B cell (primary cell): ENCODE data around the gene COPA. TPM values are rescaled to one million over a fixed set of nuclear protein-coding genes. Genes with fewer than 3 reads are reported as not detected.
A peak's percentile ranks its signal among the peaks of the same experiment; 100 is the strongest.

ENCODE experiments used
- ATAC-seq: fragments of 200-7000 bp; cut with Tn5 transposase; one replicate; pipeline ENCODE4 v1.10.0; 2021; ENCODE audit warnings: low read depth, mild to moderate bottlenecking, moderate number of reproducible peaks, moderate library complexity
- CTCF ChIA-PET: fragments of 350-600 bp; sonication (Branson Sonifier 250); formaldehyde crosslinking; loops from one replicate; lab custom pipeline; 2021; ENCODE audit warnings: antibody characterized with exemption, inconsistent platforms; lab: Charles Lee
- POLR2A ChIA-PET: fragments of 350-600 bp; sonication (Branson Sonifier 250); formaldehyde crosslinking; loops from one replicate; lab custom pipeline; 2021; ENCODE audit warnings: antibody characterized with exemption; lab: Charles Lee
- DNase-seq: peaks from one replicate; pipeline ENCODE4 v3.0.0; 2013
- H2AFZ ChIP-seq: 2 replicates; pipeline ENCODE4 v1.6.1; 2012; ENCODE audit warnings: mild to moderate bottlenecking, low read depth, low read length; ENCODE audit not compliant: insufficient read depth, poor library complexity, severe bottlenecking
- H3K27ac ChIP-seq, 2 donors: 1 replicate in 1 of 2; 2 replicates in 1 of 2; pipeline ENCODE4 v1.5.1; 2012 to 2013; ENCODE audit warnings: low read length in 2 of 2, mild to moderate bottlenecking in 2 of 2, moderate library complexity in 1 of 2
- H3K27me3 ChIP-seq, 4 experiments: fragments of 200-600 bp in 1 of 4; sonication (generic) in 1 of 4; replicated peaks in 1 of 4; 1 replicate in 2 of 4; 2 replicates in 2 of 4; pipeline versions ENCODE4 v1.6.1 to v1.7.0; 2013 to 2016; ENCODE audit warnings: low read length in 3 of 4, mild to moderate bottlenecking in 2 of 4, mixed read lengths in 1 of 4, moderate library complexity in 1 of 4; ENCODE audit not compliant: insufficient read depth in 4 of 4, control insufficient read depth in 3 of 4; ENCODE audit errors: control extremely low read depth in 1 of 4
- H3K36me3 ChIP-seq, 2 experiments: replicated peaks in 1 of 2; 1 replicate in 1 of 2; 2 replicates in 1 of 2; pipeline versions ENCODE4 v1.6.1 to v1.7.1; 2013; ENCODE audit warnings: low read length in 1 of 2; ENCODE audit not compliant: insufficient read depth in 2 of 2, control insufficient read depth in 1 of 2; ENCODE audit errors: control extremely low read depth in 1 of 2, extremely low read depth in 1 of 2
- H3K4me1 ChIP-seq, 2 donors: fragments of 200-600 bp in 1 of 2; sonication (generic) in 1 of 2; 1 replicate in 1 of 2; 2 replicates in 1 of 2; pipeline versions ENCODE4 v1.5.1 to v1.6.1; 2013 to 2017; ENCODE audit warnings: low read length in 2 of 2; ENCODE audit not compliant: control insufficient read depth in 2 of 2, insufficient read depth in 2 of 2
- H3K4me2 ChIP-seq: replicated peaks from 2 replicates; pipeline ENCODE3; 2012; ENCODE audit warnings: mild to moderate bottlenecking, low read depth, low read length; ENCODE audit not compliant: poor library complexity, severe bottlenecking
- H3K4me3 ChIP-seq, 5 experiments: fragments of 200-600 bp in 1 of 5; sonication (generic) in 1 of 5; 1 replicate in 3 of 5; 2 replicates in 2 of 5; pipeline versions ENCODE4 v1.5.1 to v1.7.0; 2011 to 2016; ENCODE audit warnings: low read length in 4 of 5, mild to moderate bottlenecking in 4 of 5, low read depth in 2 of 5, control low read depth in 1 of 5, moderate library complexity in 1 of 5; ENCODE audit not compliant: insufficient read depth in 1 of 5; ENCODE audit errors: control extremely low read depth in 1 of 5, extremely low read depth in 1 of 5
- H3K79me2 ChIP-seq: fragments of 200-600 bp; sonication (generic); one replicate; pipeline ENCODE4 v1.6.0; 2016; ENCODE audit warnings: low read length; ENCODE audit not compliant: control insufficient read depth, insufficient read depth
- H3K9ac ChIP-seq: fragments of 200-600 bp; sonication (generic); 2 replicates; pipeline ENCODE4 v1.6.1; 2017; ENCODE audit warnings: mild to moderate bottlenecking, low read length, moderate library complexity
- H3K9me3 ChIP-seq, 3 donors: one replicate each; pipeline versions ENCODE4 v1.6.1 to v1.7.1; 2013; ENCODE audit warnings: low read length in 2 of 3; ENCODE audit not compliant: control insufficient read depth in 2 of 3, insufficient read depth in 1 of 3; ENCODE audit errors: control extremely low read depth in 1 of 3
- H4K20me1 ChIP-seq: 2 replicates; pipeline ENCODE4 v1.6.0; 2012; ENCODE audit warnings: mild to moderate bottlenecking, low read length; ENCODE audit not compliant: insufficient read depth, control insufficient read depth, poor library complexity, severe bottlenecking
- H3K27ac Mint-ChIP-seq: one replicate; pipeline ENCODE4 v1.8.0; 2021; ENCODE audit warnings: mixed read lengths
- H3K27me3 Mint-ChIP-seq: one replicate; pipeline ENCODE4 v1.8.0; 2021; ENCODE audit warnings: mixed read lengths
- H3K4me1 Mint-ChIP-seq: one replicate; pipeline ENCODE4 v1.8.0; 2021; ENCODE audit warnings: mixed read lengths
- H3K4me3 Mint-ChIP-seq: one replicate; pipeline ENCODE4 v1.8.0; 2021; ENCODE audit warnings: mixed read lengths
- H3K9me3 Mint-ChIP-seq: one replicate; pipeline ENCODE4 v1.8.0; 2022; ENCODE audit warnings: mixed read lengths; ENCODE audit not compliant: insufficient read depth
- EZH2 ChIP-seq: IDR thresholded peaks from 2 replicates; pipeline ENCODE4 v1.6.1; 2012; ENCODE audit warnings: borderline replicate concordance, low read depth, mild to moderate bottlenecking, moderate library complexity, low read length; ENCODE audit not compliant: insufficient read depth, poor library complexity, severe bottlenecking
- WGBS: methylation state at CpG from one replicate; pipeline ENCODE4 v1.1.5; 2013; ENCODE audit warnings: missing lambda C conversion rate; ENCODE audit not compliant: insufficient coverage; 5-methylcytosine and 5-hydroxymethylcytosine counted together
- intact Hi-C: fragments of 100-400 bp; cut with micrococcal nuclease; formaldehyde crosslinking; loops from one replicate; pipeline ENCODE4 v1.10.0; 2022
- polyA plus RNA-seq: library from polyadenylated mRNA; depleted of rRNA; stranded (reverse); fragments of >200 nt; gene quantifications from 2 replicates; pipeline ENCODE4 v1.2.3, GENCODE V29; 2012
- total RNA-seq, 2 donors: library from RNA; stranded (reverse); fragments of 120-200 nt in 1 of 2; gene quantifications; 1 replicate in 1 of 2; 2 replicates in 1 of 2; pipeline versions ENCODE4 v1.2.3 to v1.2.4, GENCODE V29; 2013 to 2022
- TF ChIP-seq, protein P1 (sequence below): fragments of 200-600 bp; IDR thresholded peaks from one replicate; pipeline ENCODE4 v1.8.0; 2022; ENCODE audit warnings: antibody characterized with exemption, mild to moderate bottlenecking

COPA gene
- total and polyA plus RNA-seq, 2 donors (not counting 1 experiment from before 2014, with no cell fraction given), result 39.1 to 168 TPM

DNA sequence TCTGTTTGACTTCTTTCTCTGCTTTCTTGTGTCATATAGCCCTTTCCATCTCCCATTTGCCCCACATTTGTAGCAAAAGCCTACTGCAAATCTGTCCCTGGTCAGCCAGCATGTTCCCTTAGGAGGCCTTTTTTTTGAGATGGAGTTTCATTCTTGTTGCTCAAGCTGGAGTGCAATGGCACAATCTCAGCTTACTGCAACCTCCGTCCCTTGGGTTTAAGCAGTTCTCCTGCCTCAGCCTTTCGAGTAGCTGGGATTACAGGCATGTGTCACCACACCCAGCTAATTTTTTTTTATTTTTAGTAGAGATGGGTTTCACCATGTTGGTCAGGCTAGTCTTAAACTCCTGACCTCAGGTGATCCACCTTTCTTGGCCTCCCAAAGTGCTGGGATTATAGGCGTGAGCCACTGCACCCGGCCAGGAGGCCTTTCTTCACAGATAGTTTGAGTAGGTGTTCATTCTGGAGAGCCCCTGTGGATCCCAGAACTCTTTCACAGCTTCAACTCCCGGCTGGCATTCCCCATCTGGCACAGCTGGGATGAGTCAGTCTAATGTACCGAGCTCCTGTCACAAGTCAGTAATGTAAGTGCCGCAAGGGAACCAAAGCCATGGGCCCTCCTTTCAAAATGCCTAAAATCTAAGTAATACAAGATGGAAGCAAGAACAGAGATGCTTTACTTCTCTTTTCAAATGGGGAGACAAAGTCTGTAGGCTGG lies 14.4 kb upstream of the COPA start:
- H3K27me3 Mint-ChIP-seq, result no peaks in the 10 kb centered on the region
- 100% methylated on average over 3 of the region's 7 CpGs for WGBS

More for the DNA sequence above, 14.4 kb upstream of the COPA start:
- Mint-ChIP-seq H3K9me3 (no peaks in the 10 kb centered on the region), H3K4me1 (no peaks in the 10 kb centered on the region), H3K4me3 (no peak overlapping the region), H3K27ac (peak overlapping the region; percentile 7)
- intact Hi-C loops, result no loop called here
- Histone ChIP-seq H3K4me2 (no peak overlapping the region), H3K4me1 (no peaks in the 10 kb centered on the region), H3K27me3 (no peaks in the 10 kb centered on the region), H3K27ac (no peak overlapping the region), H4K20me1 (no peaks in the 10 kb centered on the region), H3K9me3 (no peaks in the 10 kb centered on the region), H3K4me3 (no peak overlapping the region), H3K9ac (no peak overlapping the region), H3K79me2 (no peaks in the 10 kb centered on the region), H2AFZ (no peak overlapping the region), H3K36me3 (peaks cover 6 to 71% of the 10 kb centered on the region in 2 experiments)
- ATAC-seq (no peak), DNase-seq (no peak)
- CTCF ChIA-PET, result interaction anchor here (0.9 to 2.3 kb wide), 3 partner anchors 10 to 19 kb away, joined by 3 to 15 read pairs (median 5); no protein-coding TSS in a partner anchor
- POLR2A ChIA-PET, result no interaction called here
- TF ChIP-seq, protein P1, sequence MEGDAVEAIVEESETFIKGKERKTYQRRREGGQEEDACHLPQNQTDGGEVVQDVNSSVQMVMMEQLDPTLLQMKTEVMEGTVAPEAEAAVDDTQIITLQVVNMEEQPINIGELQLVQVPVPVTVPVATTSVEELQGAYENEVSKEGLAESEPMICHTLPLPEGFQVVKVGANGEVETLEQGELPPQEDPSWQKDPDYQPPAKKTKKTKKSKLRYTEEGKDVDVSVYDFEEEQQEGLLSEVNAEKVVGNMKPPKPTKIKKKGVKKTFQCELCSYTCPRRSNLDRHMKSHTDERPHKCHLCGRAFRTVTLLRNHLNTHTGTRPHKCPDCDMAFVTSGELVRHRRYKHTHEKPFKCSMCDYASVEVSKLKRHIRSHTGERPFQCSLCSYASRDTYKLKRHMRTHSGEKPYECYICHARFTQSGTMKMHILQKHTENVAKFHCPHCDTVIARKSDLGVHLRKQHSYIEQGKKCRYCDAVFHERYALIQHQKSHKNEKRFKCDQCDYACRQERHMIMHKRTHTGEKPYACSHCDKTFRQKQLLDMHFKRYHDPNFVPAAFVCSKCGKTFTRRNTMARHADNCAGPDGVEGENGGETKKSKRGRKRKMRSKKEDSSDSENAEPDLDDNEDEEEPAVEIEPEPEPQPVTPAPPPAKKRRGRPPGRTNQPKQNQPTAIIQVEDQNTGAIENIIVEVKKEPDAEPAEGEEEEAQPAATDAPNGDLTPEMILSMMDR, result no peak
- TF ChIP-seq EZH2, result no peak
